ENCODE results near the gene GRAMD1B.

DNA sequence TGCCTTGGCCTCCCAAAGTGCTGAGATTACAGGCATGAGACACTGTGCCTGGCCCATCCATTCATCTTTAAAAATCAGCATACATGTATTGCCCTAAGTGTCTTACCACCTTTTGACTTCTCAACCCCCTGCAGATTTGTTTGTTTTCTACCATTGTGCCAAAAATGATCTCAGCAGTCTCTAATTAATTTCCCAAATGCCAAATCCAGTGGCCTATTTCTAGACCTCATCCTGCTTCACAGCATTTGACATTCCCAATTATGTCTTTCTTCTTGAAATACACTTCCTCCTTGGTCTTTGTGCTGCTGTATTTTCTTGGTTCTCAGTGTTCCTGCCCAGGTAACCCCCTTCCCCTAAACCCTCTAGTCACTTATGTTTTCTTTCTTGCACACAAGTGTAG lies 46.0 kb upstream of the GRAMD1B start:
- TF ChIP-seq CTCF (IDR thresholded peaks at IDR 0.05) (no peak), POLR2A (IDR thresholded peaks at IDR 0.05) (no peak)

Data from suprapubic skin (tissue), 3 donors.